ENCODE measurements around the gene NODAL.

The NODAL gene

DNA sequence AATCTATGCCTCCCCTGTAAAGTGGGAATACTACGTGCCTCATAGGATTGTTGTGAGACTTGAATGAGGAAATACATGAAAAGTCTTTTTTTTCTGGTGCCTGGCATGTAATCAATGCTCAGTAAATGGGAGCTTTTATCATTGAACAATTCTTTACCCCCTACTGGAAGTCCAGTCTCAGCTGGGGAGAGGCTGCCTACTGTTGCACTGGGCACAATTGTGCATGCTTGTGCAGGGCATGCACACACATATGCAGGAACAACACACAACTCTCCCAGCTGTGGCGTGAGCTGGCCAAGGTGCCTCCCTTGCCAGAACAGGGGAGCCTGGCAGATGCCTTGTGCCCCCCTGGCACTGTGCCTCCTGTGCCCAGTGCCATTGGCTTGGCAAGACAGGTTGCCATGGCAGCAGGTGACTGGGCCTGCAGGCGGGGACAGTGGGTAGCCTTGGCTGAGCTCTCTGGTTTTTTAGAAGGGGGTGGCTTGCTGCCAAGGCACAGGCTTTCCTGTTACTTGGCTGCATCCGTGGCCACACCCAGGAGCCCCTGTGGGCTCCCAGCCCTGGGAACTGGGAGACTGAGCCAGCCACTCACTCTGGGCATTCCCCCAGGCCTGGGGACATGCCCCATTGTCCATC is 21.0 kb upstream of the NODAL start:
- DNase-seq: peak; percentile 92

DNA sequence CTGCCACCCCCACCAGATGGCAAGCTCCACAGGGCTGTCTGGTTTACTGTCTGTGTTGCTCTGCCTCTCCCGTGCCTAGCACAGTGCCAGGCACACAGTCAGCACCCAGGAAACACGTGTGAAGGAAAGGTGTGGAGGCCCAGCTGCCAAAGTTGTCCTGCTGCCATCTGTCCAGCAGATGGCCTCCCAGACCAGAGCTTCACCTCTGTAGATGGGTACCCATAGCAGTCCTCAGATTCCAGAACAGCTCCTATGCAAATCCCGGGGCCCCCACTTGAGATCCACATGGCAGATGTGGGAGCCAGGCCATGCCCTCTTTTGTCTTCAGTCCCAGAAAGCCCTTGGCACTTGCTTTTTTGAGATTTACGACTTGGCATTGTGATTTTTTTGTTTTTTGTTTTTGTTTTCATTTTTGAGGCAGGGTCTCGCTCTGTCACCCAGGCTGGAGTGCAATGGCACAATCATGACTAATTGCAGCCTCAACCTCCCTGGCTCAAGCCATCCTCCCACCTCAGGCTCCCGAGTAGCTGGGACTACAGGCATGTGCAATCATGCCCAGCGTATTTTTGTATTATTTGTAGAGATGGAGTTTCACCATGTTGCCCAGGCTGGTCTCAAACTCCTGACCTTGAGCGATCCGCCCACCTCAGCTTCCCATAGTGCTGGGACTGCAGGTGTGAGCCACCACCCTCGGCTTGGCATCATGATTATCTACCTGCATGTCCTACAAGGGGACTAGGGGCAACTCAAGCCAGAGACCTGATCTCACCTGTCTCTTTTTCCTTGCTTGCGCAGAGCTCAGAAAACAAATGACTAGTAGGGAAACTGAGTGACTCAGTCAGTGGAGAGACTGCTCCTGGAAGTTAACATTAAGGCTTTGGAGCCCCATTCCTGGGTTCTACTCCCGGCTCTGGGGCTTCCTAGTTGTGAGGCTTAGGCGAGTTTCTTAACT is 20.2 kb upstream of the NODAL start:
- DNase-seq: peak; percentile 66

DNA sequence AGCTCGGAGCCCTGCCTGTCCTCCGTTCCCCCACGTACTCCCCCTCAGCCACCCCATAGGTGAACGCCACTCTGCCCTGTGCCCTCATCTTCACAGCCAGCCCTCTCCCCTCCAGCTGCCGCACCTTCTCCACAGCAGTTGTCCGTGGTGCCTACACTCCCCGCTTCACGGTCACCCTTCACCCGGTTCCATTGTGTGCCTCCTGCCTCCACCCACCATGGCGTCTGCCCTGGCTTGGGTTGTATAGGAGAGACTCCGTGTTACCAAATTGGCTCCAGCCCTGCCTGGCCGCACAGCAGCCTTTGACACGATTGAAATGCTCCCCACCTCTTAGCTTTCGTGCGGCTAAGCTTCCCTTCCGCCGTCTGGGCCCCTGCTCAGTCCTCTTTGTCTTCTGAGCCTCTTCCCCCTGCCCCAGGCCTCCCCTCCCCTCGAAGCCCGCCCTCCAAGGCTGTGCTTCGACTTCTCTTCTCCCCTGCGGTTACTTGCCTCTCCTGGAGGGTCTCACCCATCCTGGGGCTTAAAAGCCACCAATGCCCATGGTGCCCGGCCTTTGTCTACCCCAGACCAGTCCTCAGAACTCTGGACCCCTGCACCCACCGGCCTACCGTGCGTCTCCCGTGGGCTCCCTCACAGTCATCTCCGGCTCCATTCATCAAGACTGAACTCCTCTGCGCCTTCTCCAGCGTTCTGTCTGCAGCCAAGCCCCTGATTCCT is 18.5 kb upstream of the NODAL start:
- no peak for DNase-seq

DNA sequence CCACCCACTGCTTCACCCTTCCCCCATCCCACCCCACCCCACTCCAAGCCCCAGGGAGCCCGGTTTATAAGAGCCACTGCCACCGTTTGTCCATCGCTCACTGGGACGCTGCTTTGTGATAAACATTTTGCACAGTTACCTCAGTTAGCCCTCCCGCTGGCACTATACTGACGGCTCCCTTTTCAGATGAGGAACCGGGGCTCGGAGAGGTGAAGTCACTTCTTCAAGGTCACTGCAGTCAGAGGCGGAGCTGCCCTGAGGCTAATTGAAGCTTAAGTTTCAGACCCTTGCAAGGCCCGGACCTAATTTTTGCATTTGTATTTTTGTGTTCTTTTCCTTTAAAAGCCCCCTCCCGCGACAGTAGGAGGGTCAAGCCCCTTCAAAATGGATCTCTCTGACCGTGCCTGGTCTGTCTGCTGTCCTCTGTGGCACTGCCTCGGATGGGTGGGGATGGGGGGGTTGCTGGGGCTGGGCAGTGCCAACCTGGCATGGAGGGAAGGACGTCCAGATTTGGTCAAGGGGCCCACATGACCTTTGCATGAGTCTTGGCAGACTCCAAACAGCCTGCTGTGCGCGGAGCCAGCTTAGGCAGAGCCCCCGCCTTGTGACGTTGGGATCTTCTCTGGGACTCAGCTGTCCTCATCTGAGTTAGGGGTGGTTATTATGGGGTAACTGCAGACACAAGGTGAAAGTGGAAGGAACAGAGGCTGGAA is 17.7 kb upstream of the NODAL start:
- DNase-seq: no peak

DNA sequence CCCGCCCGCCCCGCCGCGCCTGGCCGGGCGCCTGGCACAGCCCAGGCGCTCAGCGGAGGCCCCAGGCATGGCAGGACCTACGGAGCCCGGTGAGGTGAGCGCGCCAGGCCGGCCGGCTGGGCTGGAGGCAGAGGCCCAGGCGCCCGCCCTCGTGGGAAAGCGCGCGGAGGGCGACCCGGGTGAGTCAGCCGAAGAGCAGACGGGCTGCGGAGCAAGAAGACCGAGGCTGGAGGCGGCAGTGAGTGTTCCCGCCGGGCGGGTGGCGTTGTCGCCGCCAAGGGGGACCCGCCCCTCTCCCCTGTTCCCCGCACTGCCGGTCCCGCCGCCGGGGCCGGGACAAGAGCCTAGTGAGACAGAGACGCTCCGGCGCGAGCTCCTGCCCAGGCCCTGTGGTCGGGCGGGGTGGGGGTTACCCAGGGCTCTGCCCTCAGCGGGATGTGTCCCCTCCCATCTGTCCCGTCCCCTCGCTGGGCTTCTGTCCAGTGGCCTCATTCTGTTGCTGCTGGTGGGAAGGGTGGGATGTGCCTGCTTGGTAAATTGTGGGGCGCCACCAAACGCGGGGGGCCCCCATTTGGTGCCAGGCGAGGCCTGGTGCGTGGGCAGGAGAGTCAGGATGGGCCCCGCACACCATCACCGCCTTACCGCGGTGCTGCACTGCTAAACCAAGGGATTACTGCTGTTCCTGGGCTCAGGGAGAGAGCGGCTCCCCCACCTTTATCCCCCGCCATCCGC is 17.0 kb upstream of the NODAL start:
- DNase-seq: peak; percentile 63

DNA sequence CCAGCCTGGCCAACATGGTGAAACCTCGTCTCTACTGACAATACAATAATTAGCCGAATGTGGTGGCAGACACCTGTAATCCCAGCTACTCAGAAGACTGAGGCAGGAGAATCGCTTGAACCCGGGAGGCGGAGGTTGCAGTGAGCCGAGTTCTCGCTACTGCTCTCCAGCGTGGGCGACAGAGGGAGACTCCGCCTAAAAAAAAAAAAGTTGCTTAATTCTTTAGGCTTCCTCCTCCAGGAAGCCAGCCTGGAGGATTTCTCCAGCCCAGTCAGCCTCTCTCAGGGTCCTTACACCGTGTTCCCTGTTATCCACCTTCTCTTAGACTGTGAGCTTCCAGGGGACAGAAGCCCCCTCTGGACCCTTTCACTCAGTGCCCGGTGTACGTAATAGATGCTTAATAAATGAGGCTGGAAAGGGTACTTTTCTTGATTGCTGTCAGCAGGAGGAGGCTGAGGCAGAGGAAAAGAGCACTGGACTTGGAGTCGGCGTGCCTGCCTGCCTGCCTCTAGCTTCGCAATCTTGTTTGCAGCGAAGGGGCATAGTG is 16.4 kb upstream of the NODAL start:
- no peak for DNase-seq

DNA sequence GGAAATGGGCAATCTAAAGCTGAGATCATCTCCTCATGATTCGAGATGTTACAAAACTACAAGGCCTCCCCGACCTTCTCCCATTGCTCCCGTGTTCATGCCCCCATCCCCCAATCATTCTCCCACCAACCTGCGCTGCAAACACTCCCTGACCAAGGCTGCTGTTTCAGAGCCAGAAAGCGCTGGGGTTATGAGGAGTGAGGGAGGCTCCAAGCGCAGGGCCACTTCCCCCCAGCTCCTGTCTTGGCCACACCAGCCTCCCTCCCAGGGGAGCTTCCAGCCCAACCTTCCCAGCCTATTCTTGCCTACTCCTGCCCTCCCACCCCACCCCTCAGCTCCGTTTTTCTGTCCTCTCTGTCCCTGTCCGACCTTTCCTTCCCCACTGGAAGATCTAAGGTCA is 14.7 kb upstream of the NODAL start:
- DNase-seq: no peak

DNA sequence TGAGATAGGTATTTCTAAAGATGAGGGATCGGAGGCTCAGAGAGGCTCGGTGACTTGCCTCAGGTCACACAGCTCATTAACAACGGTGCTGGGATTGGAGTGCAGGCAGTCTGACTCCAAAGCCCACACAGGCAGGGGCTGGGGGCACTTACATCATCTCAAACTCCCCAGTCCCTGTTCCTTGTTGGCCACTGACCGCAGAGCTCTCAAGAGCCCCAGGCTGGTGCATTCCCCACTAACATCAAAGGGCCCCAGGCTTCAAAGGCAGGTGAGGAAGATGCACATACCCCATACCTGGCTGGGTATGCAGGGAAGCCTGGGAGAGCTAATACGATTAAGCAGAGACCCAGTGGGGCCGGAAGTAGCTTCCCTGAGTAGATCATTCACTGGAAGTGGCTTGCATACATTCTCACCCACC is 13.7 kb upstream of the NODAL start:
- no peak for DNase-seq

DNA sequence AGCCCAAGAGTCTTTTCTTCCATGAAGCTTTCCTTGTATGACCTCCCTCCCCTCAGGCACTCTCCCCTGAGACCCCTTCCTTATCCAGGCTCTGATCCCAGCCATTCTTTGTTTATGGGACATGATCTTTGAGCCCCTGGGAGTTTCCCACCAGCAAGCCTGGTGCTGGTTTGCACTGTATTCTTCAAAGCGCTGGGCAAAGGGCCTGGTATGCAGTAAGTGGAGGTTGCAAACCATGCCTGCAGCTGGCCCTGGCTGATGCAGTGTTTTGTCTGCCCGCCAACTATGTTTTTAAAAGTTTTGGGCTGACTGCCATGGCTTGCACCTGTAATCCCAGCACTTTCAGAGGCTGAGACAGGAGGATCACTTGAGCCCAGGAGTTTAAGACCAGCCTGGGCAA is 6.8 kb upstream of the NODAL start:
- peak; percentile 86 for DNase-seq

DNA sequence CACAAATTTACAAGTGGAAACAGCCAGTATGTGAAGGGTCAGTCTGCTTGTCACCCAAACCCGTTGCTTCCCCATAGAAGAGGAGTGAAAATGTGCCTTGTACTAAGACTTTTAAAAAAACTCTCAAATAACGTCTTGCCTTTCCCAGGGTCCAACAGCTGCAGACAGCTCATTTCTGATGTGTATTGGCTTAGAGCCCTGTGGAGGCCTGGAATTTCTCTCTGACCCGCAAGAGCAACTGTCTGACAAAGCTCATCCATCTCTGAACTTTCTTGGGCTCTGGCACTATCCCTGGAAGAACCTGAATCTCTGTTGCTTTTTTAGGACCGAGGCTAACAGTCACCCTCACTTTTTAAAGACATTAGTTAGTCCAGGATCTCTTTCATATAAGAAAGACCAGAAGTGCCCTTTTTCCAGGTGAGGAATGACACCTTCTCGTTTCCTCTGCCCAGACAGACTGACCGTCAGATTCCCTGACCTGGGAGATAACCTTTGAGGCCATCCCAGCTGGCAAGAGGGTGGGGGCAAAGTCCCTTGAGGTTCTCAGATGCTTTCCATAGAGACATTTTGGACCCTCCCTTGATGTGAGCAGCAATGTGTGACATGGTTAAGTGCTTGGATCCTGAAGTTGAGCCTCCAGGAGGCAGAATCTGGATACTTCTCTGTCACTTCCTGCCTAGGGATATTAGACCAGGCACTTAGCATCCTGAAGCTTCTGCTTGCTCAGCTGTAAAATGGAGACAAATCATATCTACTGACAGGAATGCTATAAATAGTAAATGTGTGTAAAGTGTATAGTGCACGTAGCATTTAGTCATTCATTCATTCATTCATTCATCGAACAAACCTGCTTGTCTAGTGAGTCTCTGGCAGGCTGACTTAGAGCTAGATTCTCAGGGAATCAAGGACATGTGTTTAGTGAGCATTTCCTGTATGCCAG is 4.5 kb upstream of the NODAL start:
- no peak for DNase-seq

DNA sequence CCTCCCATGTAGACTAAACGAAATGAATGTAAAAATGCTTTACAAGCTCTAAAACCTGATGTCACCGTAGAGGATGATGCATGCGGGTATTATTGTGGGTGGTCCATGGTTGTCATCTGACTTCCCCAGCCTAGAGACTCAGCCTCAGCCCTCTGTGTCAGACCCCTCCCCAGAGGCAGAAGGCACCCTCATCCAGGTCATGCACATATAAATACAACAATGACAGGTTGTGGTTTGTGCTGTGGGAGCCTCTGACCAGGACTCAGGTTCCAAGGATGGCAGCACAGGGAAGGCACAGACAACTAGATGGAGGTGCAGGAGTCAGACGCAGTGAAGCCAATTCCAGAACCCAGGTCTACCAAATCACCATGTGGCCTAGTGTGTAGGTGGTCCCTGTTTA is 3.3 kb upstream of the NODAL start:
- no peak for DNase-seq

DNA sequence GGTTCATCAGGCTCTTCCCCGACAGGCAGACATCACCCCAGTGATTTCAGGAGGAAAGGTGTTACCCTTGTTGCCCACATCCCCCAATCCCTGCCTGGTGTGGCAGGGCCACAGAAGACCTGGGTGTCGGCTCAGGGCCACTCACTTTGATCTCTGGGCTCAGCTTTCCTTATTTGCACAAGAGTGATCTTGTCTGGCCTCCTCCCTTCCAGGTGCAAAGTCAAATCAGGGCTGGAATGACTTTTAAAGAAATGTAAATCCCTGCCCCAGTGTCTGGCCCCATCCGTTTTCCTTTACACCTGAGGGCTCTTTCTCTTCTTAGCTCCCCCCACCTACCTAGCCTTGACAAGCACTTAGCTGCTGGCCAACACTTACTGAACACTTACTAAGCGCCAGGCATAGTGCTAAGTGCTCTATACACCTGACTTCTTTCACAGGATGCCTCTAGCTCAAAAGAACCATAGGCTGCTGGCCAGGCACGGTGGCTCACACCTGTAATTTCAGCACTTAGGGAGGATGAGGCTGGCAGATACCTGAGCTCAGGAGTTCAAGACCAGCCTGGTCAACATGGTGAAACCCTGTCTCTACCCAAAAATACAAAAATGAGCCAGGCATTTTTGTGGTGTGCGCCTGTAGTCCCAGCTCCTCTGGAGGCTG is 979 bp upstream of the NODAL start:
- no peak for DNase-seq

DNA sequence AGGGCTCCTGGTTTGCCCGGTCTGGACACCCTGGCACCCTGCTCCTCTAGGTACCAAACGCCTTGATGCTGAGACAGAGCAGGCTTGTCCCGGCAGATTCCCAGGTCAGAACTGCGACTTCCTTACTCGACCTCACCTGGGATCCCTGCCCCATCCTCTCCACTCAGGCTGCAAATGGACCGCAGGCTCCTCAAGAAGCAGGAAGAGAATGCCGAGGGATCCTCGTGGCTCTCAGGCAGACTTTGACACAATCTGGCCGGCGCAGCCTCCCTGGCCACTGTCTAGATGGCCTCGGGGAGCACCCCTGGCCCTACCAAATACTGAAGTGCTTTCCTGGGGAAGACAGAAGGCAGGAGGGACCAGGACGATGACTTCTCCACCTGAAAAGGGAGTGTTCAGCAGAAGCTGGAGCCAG is 421 bp upstream of the NODAL start:
- DNase-seq: no peak

DNA sequence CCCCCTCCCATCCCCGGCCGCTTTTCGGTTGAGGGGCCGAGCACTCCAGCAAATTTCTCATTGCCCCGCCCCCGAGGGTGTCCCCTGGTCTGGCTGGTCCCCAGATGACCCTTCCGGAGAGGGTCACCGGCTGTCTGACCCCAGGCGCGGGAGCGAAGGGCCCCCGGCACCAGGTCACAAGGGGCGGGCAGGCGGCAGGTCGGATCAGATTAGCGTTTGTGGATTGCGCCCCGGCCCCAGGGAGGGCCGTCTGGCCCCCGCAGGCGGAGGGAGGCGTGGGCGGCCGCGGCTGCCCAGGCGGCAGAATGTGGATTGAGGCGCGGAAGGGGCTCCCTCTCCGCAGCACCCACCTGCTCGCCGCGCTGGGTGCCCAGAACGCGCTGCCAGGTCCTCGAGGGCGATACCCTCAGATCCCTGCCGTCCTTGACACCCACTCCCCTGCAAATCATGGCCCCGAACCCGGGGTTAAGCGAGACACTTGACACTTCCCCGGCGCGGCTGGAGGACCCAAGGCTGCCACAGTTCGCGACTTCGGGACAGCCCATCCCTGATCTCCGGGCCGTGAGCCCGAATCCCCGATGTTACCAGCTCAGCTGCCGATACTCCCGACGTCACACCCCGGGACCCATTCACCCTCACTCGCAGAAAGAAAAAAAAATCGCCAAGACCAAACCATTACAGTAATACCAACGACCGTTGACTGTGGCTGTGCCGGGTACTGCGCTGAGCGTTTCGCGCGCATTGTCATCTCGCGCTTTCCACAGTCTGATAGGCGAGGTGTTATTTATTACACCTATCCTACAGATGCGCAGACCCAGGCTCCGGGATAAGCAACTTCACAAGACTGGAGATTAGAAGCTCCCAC is 953 bp downstream of the NODAL start:
- DNase-seq: no peak

DNA sequence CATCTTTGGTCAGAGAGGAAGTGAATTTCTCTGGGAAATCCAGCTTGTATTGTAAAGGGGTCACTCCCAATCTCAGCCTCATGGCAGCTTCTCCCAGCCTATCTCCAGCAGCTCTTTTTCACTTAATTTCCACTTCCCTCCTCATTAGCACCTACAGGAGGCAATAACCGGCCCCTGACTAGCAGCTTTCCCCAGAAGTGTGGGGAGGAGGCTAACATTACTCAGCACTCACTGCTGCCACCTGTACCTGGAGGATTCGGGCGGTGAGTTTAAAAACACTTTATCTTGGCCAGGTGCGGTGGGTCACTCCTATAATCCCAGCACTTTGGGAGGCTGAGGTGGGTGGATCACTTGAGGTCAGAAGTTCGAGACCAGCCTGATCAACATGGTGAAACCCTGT is 3.8 kb downstream of the NODAL start:
- DNase-seq: peak; percentile 49

DNA sequence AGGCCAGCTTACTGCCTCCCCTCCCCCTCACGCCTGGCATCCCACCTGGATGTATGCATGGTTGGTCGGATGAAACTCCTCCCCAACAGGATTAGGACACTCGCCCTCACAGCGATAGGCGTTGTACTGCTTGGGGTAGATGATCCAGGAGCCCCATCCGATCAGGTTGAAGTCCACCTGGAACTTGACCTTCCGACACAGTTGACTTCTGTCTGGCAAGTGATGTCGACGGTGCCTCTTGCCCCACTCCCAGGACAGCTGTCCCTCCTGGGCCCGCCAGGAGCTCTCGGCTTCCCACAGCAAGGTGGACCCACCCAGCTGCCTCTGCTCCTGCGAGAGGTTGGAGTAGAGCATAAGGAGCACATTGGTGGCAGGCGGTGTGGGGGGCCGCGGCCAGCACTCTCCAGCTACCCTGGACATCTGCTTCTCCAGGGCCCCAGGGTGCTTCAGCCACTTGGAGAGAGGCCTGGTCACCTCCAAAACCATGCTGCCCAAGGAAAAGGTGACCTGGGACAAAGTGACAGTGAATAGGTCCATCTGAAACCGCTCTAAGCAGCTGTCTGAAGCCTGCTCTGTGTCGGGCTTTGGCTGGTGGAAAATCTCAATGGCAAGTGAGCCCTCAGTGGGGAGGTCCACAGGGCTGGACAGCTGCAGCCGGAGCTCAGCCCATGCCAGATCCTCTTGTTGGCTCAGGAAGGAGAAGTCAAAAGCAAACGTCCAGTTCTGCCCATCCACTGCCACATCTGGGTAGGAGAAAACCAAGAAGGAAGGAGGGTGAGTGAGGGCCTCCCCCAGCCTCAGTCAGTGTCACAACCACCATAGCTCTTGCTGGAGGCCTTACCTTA is 6.0 kb downstream of the NODAL start:
- no peak for DNase-seq

DNA sequence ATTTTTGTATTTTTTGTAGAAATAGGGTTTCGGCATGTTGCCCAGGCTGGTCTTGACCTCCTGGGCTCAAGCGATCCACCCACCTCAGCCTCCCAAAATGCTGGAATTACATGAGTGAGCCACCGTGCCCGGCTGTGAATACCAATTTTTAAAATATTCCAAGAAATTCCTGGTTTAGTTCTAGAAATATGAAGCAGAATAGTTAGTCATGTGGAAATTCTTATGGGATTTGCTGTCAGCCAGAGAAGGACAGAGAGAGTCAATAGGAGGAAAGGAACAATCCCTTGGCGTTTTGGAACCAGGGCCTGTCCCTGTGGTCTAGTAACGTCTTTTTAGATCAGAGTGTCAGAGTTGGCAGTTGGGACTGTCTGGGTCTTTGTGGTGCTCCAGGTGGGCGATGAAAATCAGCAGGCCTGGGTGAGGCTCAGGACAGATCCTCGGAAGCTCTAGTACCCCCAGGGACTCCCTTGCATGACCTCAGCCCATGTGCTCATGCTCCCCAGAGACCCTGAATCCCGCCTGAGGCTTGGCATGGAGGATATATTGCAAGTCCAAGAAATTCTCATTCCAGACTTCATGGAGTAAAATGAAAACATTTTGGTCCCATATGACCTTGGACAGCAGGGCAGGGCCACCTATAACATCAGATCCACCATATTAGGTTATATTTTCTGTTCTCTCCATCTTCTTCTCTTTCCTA is 7.8 kb downstream of the NODAL start:
- no peak for DNase-seq
